ENCODE measurements around the gene MRPL54. TPM values are rescaled to one million over a fixed set of nuclear protein-coding genes. Genes with fewer than 3 reads are reported as not detected.

MRPL54 gene
- total RNA-seq, 1 donor from 2014 or later = 15.1 TPM

- H3K36me3 ChIP-seq = no peaks in the 10 kb centered on the region
- H4K20me1 ChIP-seq (ENCODE audit: low read depth) = no peaks in the 10 kb centered on the region
- no peaks in the 10 kb centered on the region for H3K27me3 ChIP-seq
- peaks cover 4% of the 10 kb centered on the region for H3F3A ChIP-seq (ENCODE audit: low read depth)
- Mint-ChIP-seq H3K9me3 (no peaks in the 10 kb centered on the region), H3K36me3 (peaks cover under 1% of the 10 kb centered on the region), H3K4me1 (peaks cover 8% of the 10 kb centered on the region), H3K27ac (peak overlapping the region; percentile 36), H3K4me3 (peak overlapping the region; percentile 11), H3K27me3 (ENCODE audit: insufficient read depth, low read depth) (peaks cover 5% of the 10 kb centered on the region)
- H3K79me2 ChIP-seq (ENCODE audit: low read depth) = no peaks in the 10 kb centered on the region
- no peaks in the 10 kb centered on the region for H3K9me3 ChIP-seq (ENCODE audit: low read depth)
- TF ChIP-seq EZH2phosphoT487 (IDR thresholded peaks at IDR 0.05) (no peak), EZH2 (IDR thresholded peaks at IDR 0.05) (no peak), CTCF (IDR thresholded peaks at IDR 0.05) (no peak)
- no peak overlapping the region for H3K9ac ChIP-seq
- H3K4me2 ChIP-seq = no peak overlapping the region
- no peak overlapping the region for H2AFZ ChIP-seq (replicated peaks)
- no peak overlapping the region for H3K4me3 ChIP-seq
- peaks cover 14% of the 10 kb centered on the region for H3K4me1 ChIP-seq
- no peak overlapping the region for H3K27ac ChIP-seq
- DNase-seq (ENCODE audit: low spot score) = no peak
These were observed 11.5 kb downstream of the MRPL54 start for GRCh38 chr19:3773814-3774515.

- Histone ChIP-seq H2AFZ (replicated peaks) (no peak overlapping the region), H3K27ac (no peak overlapping the region), H3K9ac (no peak overlapping the region), H3K27me3 (no peaks in the 10 kb centered on the region), H3F3A (ENCODE audit: low read depth) (peaks cover 4% of the 10 kb centered on the region), H3K9me3 (ENCODE audit: low read depth) (no peaks in the 10 kb centered on the region), H3K36me3 (no peaks in the 10 kb centered on the region), H3K79me2 (ENCODE audit: low read depth) (no peaks in the 10 kb centered on the region), H4K20me1 (ENCODE audit: low read depth) (no peaks in the 10 kb centered on the region), H3K4me1 (peaks cover 14% of the 10 kb centered on the region), H3K4me3 (no peak overlapping the region), H3K4me2 (no peak overlapping the region)
- TF ChIP-seq EZH2 (IDR thresholded peaks at IDR 0.05) (no peak), CTCF (IDR thresholded peaks at IDR 0.05) (no peak), EZH2phosphoT487 (IDR thresholded peaks at IDR 0.05) (no peak)
- peak; percentile 57 for DNase-seq (ENCODE audit: low spot score)
- H3K4me1 Mint-ChIP-seq = peaks cover 7% of the 10 kb centered on the region
- no peaks in the 10 kb centered on the region for H3K36me3 Mint-ChIP-seq
- peaks cover 4% of the 10 kb centered on the region for H3K27me3 Mint-ChIP-seq (ENCODE audit: insufficient read depth, low read depth)
- H3K27ac Mint-ChIP-seq = peak overlapping the region; percentile 1
- H3K9me3 Mint-ChIP-seq = no peaks in the 10 kb centered on the region
- H3K4me3 Mint-ChIP-seq = no peak overlapping the region
These were observed 12.3 kb downstream of the MRPL54 start for GRCh38 chr19:3774621-3775373.

- Mint-ChIP-seq H3K4me1 (peaks cover 7% of the 10 kb centered on the region), H3K27ac (no peak overlapping the region), H3K9me3 (no peaks in the 10 kb centered on the region), H3K36me3 (no peaks in the 10 kb centered on the region), H3K27me3 (ENCODE audit: insufficient read depth, low read depth) (peaks cover 4% of the 10 kb centered on the region), H3K4me3 (no peak overlapping the region)
- no peak overlapping the region for H3K9ac ChIP-seq
- H2AFZ ChIP-seq (replicated peaks) = no peak overlapping the region
- no peak for DNase-seq (ENCODE audit: low spot score)
- H4K20me1 ChIP-seq (ENCODE audit: low read depth) = no peaks in the 10 kb centered on the region
- H3F3A ChIP-seq (ENCODE audit: low read depth) = peaks cover 4% of the 10 kb centered on the region
- H3K9me3 ChIP-seq (ENCODE audit: low read depth) = no peaks in the 10 kb centered on the region
- H3K4me2 ChIP-seq = no peak overlapping the region
- H3K79me2 ChIP-seq (ENCODE audit: low read depth) = no peaks in the 10 kb centered on the region
- no peak overlapping the region for H3K4me3 ChIP-seq
- no peak overlapping the region for H3K27ac ChIP-seq
- no peak for TF ChIP-seq EZH2phosphoT487 (IDR thresholded peaks at IDR 0.05)
- TF ChIP-seq CTCF (IDR thresholded peaks at IDR 0.05) = no peak
- TF ChIP-seq EZH2 (IDR thresholded peaks at IDR 0.05) = no peak
- no peaks in the 10 kb centered on the region for H3K27me3 ChIP-seq
- peaks cover 14% of the 10 kb centered on the region for H3K4me1 ChIP-seq
- no peaks in the 10 kb centered on the region for H3K36me3 ChIP-seq
These were observed 12.9 kb downstream of the MRPL54 start for GRCh38 chr19:3775374-3775711.
